Endothelial cell of umbilical vein (primary cell): Measurements from ENCODE around the gene CHN2.
"Not testable (repeated sequence)": the region's sequence is repeated elsewhere in the genome, so short reads cannot be mapped to it uniquely, and the experiment has no call there.

Experiments used
- CTCF ChIP-seq, 2 donors: IDR thresholded peaks; 1 replicate in 1 of 2; 2 replicates in 1 of 2; pipeline ENCODE4 v1.5.1; 2011; ENCODE audit warnings: low read length in 2 of 2, mild to moderate bottlenecking in 2 of 2, moderate library complexity in 2 of 2, control low read depth in 1 of 2, inconsistent platforms in 1 of 2, low read depth in 1 of 2; ENCODE audit not compliant: insufficient read depth in 1 of 2; ENCODE audit errors: extremely low read depth in 1 of 2
- POLR2A ChIP-seq: IDR thresholded peaks from 2 replicates; pipeline ENCODE4 v1.6.1; 2012; ENCODE audit warnings: low read depth, mild to moderate bottlenecking, control low read depth, low read length
- POLR2AphosphoS5 ChIP-seq: IDR thresholded peaks from 2 replicates; pipeline ENCODE4 v1.6.1; 2012; ENCODE audit warnings: low read depth, mild to moderate bottlenecking, control low read depth, low read length, moderate library complexity; ENCODE audit not compliant: insufficient read depth

- TF ChIP-seq CTCF (IDR thresholded peaks at IDR 0.05; ENCODE audit: extremely low read depth in 1 of 2, insufficient read depth in 1 of 2, low read depth in 1 of 2, low read length in 2 of 2); POLR2AphosphoS5; POLR2A: not testable (repeated sequence)
Measured at GRCh38 chr7:29263601-29264207, 69.1 kb downstream of the CHN2 start.
